Measurements from ENCODE around the gene CDC6.

GRCh38 chr17:40340327-40340726 is 52.6 kb downstream of the CDC6 start:
- no peak for TF ChIP-seq POLR2A (IDR thresholded peaks at IDR 0.05)
- TF ChIP-seq CTCF (IDR thresholded peaks at IDR 0.05 in 4 of 5, conservative IDR thresholded peaks at IDR 0.05 in 1 of 5): no peak

Measured in gastrocnemius medialis (tissue), 4 donors.